ENCODE measurements around the gene PANK3.
"Not testable (repeated sequence)": the region's sequence is repeated elsewhere in the genome, so short reads cannot be mapped to it uniquely, and the experiment has no call there.

PANK3 gene

DNA sequence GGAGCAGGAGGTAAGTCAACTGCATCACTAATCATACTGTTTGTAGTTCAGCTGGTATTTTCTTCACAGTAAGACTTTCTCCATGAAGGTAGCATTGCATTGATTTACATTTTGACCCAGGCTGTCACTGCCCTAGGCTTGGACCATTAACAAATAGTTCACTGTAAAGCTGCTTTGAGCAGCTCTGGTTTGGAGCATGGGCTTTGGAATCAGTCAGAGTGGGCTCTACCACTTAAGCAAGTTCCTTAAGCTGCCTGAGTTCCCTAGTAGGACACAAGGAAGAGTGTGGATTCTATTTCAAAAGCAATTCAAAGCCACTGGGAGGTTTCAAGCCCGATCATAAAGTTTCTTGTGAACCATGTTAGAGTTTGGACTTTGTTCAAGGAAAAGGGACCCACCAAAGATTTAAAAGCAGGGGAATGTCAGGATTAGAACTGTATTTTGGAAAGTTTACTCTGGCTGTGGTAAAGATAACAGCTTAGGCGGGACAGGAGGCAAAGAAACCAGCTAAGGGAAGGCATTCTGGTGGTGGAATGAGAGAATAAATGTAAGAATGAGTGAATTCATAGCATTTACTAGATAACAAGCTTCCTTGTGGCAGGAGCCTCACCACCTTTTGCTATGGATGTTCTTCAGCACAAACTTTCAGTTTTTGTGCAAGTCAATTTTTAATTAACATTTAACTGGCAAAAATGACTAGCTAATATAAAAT is 12.3 kb upstream of the PANK3 start:
- no peak for DNase-seq

DNA sequence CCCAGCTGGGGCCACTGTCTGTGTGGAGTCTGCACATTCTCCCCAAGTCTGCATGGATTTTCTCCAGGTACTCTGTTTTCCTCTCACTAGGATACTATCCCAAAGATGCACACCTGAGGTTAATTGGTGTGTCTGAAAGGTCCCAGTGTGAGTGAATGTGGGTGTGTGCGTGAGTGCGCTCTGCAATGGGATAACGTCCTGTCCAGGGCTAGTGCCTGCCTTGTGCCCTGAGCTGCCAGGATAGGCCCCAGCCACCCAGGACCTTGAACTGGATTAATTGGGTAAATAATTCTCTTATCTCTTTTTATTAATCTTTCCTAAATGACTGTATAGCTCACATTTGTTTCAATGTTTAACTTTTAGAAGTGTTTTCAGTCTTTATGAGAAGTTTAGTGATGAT is 11.5 kb upstream of the PANK3 start:
- DNase-seq: no peak

DNA sequence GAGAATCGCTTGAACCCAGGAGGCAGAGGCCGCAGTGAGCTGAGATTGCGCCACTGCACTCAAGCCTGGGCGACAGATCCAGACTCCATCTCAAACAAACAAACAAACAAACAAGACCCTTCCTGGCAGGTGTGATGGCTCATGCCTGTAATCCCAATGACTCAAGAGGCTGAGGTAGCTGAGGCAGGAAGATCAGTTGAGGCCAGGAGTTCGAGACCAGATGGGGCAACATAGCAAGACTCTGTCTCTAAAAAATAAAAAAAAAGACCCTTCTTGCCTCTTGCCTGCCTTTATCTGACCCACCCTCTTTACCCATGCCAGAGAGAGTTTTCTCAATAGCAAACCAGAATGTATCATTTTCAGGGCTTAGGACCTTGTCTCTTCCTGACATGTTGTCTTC is 8.8 kb upstream of the PANK3 start:
- DNase-seq: no peak

- no peak for DNase-seq
Measured at GRCh38 chr5:168585119-168585856, 6.1 kb upstream of the PANK3 start.

DNA sequence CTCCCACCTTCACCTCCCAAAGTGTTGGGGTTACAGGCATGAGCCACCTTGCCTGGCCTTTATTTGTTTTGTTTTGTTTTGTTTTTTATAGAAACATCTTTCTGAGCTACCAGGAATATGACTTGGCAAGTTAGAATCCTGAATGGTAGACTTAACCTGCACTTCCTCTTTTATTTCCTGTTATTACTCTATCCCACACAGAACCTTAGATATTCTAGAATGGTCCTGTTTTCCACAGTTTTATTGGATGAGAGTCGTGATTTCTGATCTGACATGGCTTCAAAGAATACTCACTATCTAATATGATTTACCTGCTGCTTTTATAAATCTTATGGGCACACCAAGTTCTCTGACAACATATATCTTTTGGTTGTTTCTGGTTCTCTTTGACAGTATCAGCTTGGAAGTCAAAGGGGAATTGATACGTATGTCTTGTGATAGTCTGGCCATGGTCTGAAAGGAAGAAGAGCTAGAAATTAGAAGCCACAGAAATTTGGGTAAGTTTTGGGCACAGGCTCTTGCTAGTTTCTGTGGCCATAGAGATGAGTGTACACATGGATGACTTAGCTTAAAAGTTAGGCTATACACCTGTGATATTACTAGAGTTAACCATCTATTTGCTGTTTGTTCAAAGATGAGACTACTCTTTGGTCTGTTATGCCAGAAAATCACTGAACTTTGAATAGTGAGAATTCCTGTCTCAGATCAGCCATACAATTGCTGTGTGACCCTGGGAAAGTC is 4.7 kb upstream of the PANK3 start:
- DNase-seq: no peak

GRCh38 chr5:168580814-168581469 is 1.8 kb upstream of the PANK3 start:
- DNase-seq: not testable (repeated sequence)

DNA sequence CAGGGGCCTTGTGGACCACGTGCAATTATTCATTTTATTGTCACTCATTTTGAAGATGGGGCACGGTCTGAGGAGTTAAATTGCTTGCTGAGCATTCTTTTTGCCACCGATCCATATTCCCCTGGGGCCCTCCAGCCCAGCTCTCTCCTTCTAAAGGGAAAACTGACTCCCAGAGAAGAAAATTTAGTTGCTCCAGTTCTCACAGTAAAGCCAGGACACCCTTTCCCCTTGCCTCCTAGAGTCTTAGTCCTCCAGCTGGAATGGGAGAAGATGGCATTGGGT is 1.0 kb upstream of the PANK3 start:
- no peak for DNase-seq

DNA sequence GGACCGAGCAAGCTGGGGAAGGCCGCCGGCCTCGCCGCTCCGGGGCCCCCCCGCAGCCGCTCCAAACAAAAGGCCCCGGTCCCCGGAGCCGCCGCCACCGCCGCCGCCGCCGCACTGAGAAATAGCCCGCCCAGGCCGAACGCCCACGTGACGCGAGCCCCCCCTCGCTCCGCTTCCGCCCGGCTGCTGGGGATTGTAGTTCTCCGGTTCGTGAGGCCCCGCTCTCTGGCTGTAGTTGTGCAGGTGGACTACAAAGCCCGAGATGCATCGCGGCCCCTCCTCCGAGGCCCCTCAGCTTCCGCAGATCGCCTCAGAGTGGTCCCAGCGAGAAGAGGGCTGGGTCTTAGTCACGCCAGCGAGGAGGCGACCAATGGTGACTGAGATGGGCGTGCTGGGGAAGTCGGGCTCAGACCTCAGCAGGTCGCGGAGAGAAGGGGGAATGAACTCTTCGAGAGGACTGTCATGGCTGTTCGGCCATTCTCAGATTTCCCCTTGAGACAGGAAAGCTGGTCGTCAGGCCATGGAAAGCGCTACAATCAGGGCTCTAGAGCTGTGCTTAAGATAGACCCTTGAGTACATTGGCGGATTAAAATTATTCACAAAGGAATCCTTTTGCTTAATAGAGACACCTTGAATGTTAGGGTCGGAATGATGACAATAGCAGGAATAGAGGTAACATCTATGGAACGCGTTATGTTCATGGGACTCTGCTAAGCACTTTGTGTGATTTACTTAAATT is 489 bp upstream of the PANK3 start:
- peak; percentile 96 for DNase-seq

DNA sequence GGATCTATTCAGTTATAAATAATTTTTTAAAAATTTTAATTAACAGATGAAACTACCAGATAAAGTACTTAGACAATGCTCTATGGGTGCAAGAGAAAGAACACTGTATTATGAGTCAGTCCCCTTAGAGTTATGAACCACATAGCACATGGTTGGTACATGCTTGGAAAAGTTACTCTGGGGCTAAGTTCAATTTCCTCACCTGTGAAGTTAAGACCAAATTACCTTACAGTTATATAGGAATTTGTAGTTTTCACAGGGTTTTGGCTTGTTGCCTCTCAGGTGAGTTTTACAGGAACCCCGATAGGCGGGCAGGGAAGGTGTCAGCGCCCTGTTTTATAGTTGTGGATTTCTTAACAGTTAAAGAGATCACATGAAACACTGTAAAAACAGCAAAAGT is 1.2 kb downstream of the PANK3 start:
- no peak for DNase-seq

- no peak for DNase-seq
Measured at GRCh38 chr5:168575391-168576372, 3.5 kb downstream of the PANK3 start.

GRCh38 chr5:168574156-168574555 is 5.0 kb downstream of the PANK3 start:
- not testable (repeated sequence) for DNase-seq

DNA sequence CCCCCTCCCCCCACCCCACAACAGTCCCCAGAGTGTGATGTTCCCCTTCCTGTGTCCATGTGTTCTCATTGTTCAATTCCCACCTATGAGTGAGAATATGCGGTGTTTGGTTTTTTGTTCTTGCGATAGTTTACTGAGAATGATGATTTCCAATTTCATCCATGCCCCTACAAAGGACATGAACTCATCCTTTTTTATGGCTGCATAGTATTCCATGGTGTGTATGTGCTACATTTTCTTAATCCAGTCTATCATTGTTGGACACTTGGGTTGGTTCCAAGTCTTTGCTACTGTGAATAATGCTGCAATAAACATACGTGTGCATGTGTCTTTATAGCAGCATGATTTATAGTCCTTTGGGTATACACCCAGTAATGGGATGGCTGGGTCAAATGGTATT is 5.5 kb downstream of the PANK3 start:
- DNase-seq: not testable (repeated sequence)

GRCh38 chr5:168570490-168571328 is 8.5 kb downstream of the PANK3 start:
- DNase-seq: no peak

DNA sequence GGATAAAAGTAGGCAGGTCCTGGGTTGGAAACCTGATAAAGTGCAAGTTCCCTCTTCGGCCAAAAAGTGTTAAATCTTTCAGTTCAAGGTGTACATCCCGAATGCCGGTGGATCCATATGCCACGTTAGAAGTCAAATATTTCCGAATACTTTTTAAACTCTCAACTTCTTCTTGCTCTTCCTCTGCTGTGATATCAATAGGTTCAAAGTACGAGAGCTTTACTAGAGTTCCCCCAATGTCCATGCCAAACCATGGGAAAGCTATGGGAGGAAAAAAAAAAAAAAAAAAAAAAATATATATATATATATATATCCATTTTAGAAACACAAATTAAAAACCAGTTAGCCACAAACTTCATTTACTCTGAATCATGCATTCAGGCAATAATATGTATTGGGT is 10.4 kb downstream of the PANK3 start:
- no peak for DNase-seq

DNA sequence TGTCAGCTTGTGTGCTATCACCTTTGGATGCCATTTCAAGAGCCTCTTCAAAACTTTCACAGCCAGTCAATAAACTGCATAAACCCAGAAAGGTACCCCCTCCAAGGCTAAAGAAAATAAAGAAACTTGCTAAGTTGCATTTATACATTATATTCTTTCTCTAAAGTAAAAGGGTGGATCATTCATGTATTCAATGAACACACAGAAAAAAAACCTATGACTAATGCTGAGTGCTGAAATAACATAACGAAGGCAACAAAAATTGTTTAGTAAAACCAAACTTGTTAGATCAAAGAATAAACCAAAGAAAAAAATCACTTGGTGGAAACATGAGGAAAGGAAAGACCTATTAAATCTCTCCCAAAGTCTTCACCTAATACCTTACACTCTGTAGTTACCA is 15.2 kb downstream of the PANK3 start:
- no peak for DNase-seq

- DNase-seq: no peak
Measured at GRCh38 chr5:168562279-168562678, 16.9 kb downstream of the PANK3 start.

DNA sequence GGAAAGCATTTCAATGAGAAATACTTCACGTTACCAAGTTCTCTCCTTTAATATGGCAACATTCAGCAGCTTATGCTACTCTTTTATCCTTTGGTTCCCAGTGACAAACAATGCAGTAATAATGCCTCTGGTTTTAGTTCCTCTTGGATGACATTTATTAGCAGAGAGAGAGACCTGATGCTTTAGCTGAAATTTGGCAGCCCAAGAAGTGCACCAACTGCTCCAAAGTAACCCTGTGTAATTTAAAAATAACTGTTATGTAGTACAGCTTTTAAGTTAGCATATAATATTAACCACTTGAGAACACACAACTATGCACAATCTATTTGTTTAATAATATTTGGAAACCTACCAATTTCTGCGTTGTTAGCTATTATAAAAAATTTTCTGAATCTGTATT is 21.8 kb downstream of the PANK3 start:
- DNase-seq: no peak

GRCh38 chr5:168553377-168554130 is 25.6 kb downstream of the PANK3 start:
- no peak for DNase-seq

- no peak for DNase-seq
Measured at GRCh38 chr5:168552146-168552545, 27.0 kb downstream of the PANK3 start.

GRCh38 chr5:168550656-168551055 is 28.5 kb downstream of the PANK3 start:
- no peak for DNase-seq
